Breast epithelium (tissue), 3 donors: ENCODE data around the gene THSD4.

Experiments used
- POLR2A ChIP-seq: fragments of 450-650 bp; IDR thresholded peaks from one replicate; pipeline ENCODE4 v1.6.1; 2016; ENCODE audit warnings: antibody characterized with exemption, mild to moderate bottlenecking, moderate library complexity
- POLR2AphosphoS5 ChIP-seq, 3 donors: sonication (generic); formaldehyde crosslinking; IDR thresholded peaks; one replicate each; pipeline ENCODE4 v1.6.1; 2017; ENCODE audit warnings: antibody characterized with exemption in 3 of 3
- TF ChIP-seq, protein P1 (sequence below), 3 donors: fragments of 450-650 bp; IDR thresholded peaks; one replicate each; pipeline ENCODE4 v1.5.1; 2016 to 2017; ENCODE audit warnings: antibody characterized with exemption in 3 of 3, mild to moderate bottlenecking in 3 of 3, moderate library complexity in 3 of 3

DNA sequence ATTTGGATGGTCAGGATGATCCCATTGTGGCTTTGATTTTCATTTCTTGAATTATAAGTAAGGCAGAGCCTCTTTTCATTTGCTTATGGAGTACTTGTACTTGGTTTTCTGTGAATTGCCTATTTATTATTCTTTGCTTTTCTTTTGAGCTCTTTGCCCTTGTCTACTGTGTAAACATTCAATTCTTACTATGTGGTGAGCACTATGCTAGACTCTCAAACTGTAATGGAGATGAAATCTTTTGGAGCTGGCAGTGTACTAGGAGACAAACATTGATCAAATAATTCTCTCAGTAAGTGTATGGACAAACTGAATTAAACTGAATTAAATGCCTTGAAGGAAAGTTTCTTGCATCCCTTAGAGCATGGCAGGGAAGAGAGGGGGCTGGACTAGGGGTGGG, 608.1 kb downstream of the THSD4 start:
- TF ChIP-seq, protein P1, sequence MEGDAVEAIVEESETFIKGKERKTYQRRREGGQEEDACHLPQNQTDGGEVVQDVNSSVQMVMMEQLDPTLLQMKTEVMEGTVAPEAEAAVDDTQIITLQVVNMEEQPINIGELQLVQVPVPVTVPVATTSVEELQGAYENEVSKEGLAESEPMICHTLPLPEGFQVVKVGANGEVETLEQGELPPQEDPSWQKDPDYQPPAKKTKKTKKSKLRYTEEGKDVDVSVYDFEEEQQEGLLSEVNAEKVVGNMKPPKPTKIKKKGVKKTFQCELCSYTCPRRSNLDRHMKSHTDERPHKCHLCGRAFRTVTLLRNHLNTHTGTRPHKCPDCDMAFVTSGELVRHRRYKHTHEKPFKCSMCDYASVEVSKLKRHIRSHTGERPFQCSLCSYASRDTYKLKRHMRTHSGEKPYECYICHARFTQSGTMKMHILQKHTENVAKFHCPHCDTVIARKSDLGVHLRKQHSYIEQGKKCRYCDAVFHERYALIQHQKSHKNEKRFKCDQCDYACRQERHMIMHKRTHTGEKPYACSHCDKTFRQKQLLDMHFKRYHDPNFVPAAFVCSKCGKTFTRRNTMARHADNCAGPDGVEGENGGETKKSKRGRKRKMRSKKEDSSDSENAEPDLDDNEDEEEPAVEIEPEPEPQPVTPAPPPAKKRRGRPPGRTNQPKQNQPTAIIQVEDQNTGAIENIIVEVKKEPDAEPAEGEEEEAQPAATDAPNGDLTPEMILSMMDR (IDR thresholded peaks at IDR 0.05): no peak
- no peak for TF ChIP-seq POLR2A
- TF ChIP-seq POLR2AphosphoS5 (IDR thresholded peaks at IDR 0.05): no peak
